K562 (cell line): ENCODE results near the gene S1PR1. TPM values are rescaled to one million over a fixed set of nuclear protein-coding genes. Genes with fewer than 3 reads are reported as not detected.

Experiments used
- ATAC-seq: fragments of 200-7000 bp; cut with Tn5 transposase; 3 replicates; pipeline ENCODE4 v1.9.1; 2020; ENCODE audit warnings: moderate library complexity
- BruUV-seq: library from RNA; stranded (reverse); fragments of 400-500 nt; replicated peaks from 2 replicates; lab custom pipeline; 2021; lab: Mats Ljungman, UMichigan
- CTCF ChIA-PET: fragments of 300-600 bp; formaldehyde crosslinking; extraction: SDS; loops from one replicate; lab custom pipeline; 2021; ENCODE audit warnings: low intra/inter-chr PET ratio; lab: Yijun Ruan, JAX
- POLR2A ChIA-PET: fragments of 300-600, 350-650 bp; sonication (Branson Sonifier 250); formaldehyde crosslinking; extraction: SDS; loops from one replicate; lab custom pipeline; 2021; ENCODE audit warnings: antibody characterized with exemption, inconsistent platforms; lab: Yijun Ruan, JAX
- DNase-seq, 4 experiments: peaks; one replicate each; pipeline versions ENCODE4 v3.0.0 to v3.0.0-alpha.2; 2011 to 2018; ENCODE audit warnings: low spot score in 3 of 4, mixed read lengths in 3 of 4; ENCODE audit errors: extremely low read depth in 1 of 4
- FAIRE-seq: peaks from 2 replicates; lab custom pipeline; 2011; peaks lifted over from hg19 to GRCh38; lab: Jason Lieb, UNC
- H2AFZ ChIP-seq: 2 replicates; pipeline ENCODE4 v1.6.0; 2011; ENCODE audit warnings: low read depth, low read length, control low read depth, inconsistent platforms
- H3K27ac ChIP-seq: fragments of 200-600 bp; 3 replicates; pipeline ENCODE4 v1.8.0; 2011; ENCODE audit warnings: low read depth, mild to moderate bottlenecking, control low read depth, inconsistent platforms, low read length, moderate library complexity, mixed read lengths; ENCODE audit errors: extremely low read depth
- H3K27me3 ChIP-seq, 2 experiments: fragments of 300-600 bp in 1 of 2; 2 replicates in 1 of 2; 3 replicates in 1 of 2; pipeline versions ENCODE4 v1.6.0 to v1.8.0; 2011; ENCODE audit warnings: inconsistent platforms in 2 of 2, low read length in 2 of 2, mild to moderate bottlenecking in 1 of 2, mixed read lengths in 1 of 2, moderate library complexity in 1 of 2; ENCODE audit not compliant: control insufficient read depth in 2 of 2, insufficient read depth in 2 of 2
- H3K36me3 ChIP-seq: fragments of 300-600 bp; 3 replicates; pipeline ENCODE4 v1.8.0; 2011; ENCODE audit warnings: mild to moderate bottlenecking, low read length, inconsistent platforms; ENCODE audit not compliant: control insufficient read depth, insufficient read depth
- H3K4me1 ChIP-seq, 2 experiments: fragments of 200-600 bp in 1 of 2; replicated peaks in 1 of 2; 2 replicates in 1 of 2; 3 replicates in 1 of 2; pipeline versions ENCODE4 v1.5.1 to v1.8.0; 2011; ENCODE audit warnings: inconsistent platforms in 2 of 2, low read length in 2 of 2, mild to moderate bottlenecking in 1 of 2, mixed read lengths in 1 of 2, moderate library complexity in 1 of 2; ENCODE audit not compliant: control insufficient read depth in 2 of 2, insufficient read depth in 2 of 2
- H3K4me2 ChIP-seq: 2 replicates; pipeline ENCODE4 v1.6.1; 2011; ENCODE audit warnings: low read length, control low read depth, inconsistent platforms, mixed read lengths; ENCODE audit not compliant: insufficient read depth
- H3K4me3 ChIP-seq: fragments of 200-600 bp; sonication (generic), shearing (Covaris generic); 2 replicates; pipeline ENCODE4 v1.5.1; 2016; ENCODE audit warnings: control low read depth, inconsistent platforms
- H3K79me2 ChIP-seq: fragments of 200-600 bp; 3 replicates; pipeline ENCODE4 v1.8.0; 2011; ENCODE audit warnings: low read length, inconsistent platforms; ENCODE audit not compliant: control insufficient read depth, insufficient read depth
- H3K9ac ChIP-seq, 2 experiments: 2 replicates each; pipeline versions ENCODE4 v1.6.0 to v1.6.1; 2011; ENCODE audit warnings: low read depth in 2 of 2, low read length in 2 of 2, control low read depth in 1 of 2, inconsistent platforms in 1 of 2, mild to moderate bottlenecking in 1 of 2, mixed read lengths in 1 of 2; ENCODE audit not compliant: insufficient read depth in 1 of 2
- H3K9me1 ChIP-seq: one replicate; pipeline ENCODE4 v1.6.0; 2011; ENCODE audit warnings: inconsistent platforms, mild to moderate bottlenecking, low read length, moderate library complexity; ENCODE audit not compliant: control insufficient read depth, insufficient read depth
- H3K9me3 ChIP-seq: replicated peaks from 2 replicates; pipeline ENCODE4 v1.5.1; 2011; ENCODE audit warnings: low read depth, low read length, inconsistent platforms; ENCODE audit not compliant: control insufficient read depth, insufficient read depth
- H4K20me1 ChIP-seq: replicated peaks from 2 replicates; pipeline ENCODE4 v1.6.1; 2011; ENCODE audit warnings: low read length, inconsistent platforms, mixed read lengths; ENCODE audit not compliant: control insufficient read depth, insufficient read depth
- CCNT2 ChIP-seq: IDR thresholded peaks from 2 replicates; pipeline ENCODE4 v1.6.1; 2011; ENCODE audit warnings: borderline replicate concordance, low read depth, mild to moderate bottlenecking, moderate library complexity, mixed read lengths, low read length; ENCODE audit not compliant: insufficient read length; ENCODE audit errors: extremely low read depth
- EGR1 ChIP-seq: fragments of 450-650 bp; conservative IDR thresholded peaks from 2 replicates; pipeline ENCODE4 v1.6.1; 2017; ENCODE audit warnings: mild to moderate bottlenecking
- EP400 ChIP-seq: fragments of 450-650 bp; IDR thresholded peaks from 2 replicates; pipeline ENCODE4 v1.6.1; 2017; ENCODE audit warnings: antibody characterized with exemption, mild to moderate bottlenecking, moderate library complexity
- FOSL1 ChIP-seq: fragments of 200-800 bp; sonication (Bioruptor generic); conservative IDR thresholded peaks from 2 replicates; pipeline ENCODE4 v1.6.1; 2016; ENCODE audit warnings: missing genetic modification characterization, missing compliant biosample characterization
- HNRNPK ChIP-seq: fragments of 200-400 bp; formaldehyde crosslinking; IDR thresholded peaks from one replicate; pipeline ENCODE4 v1.6.1; 2018; ENCODE audit warnings: mild to moderate bottlenecking, low read depth, low read length; ENCODE audit not compliant: poor library complexity, severe bottlenecking
- L3MBTL2 ChIP-seq: fragments of 450-650 bp; IDR thresholded peaks from 2 replicates; pipeline ENCODE4 v1.6.1; 2016; ENCODE audit warnings: mild to moderate bottlenecking, moderate library complexity
- MTA3 ChIP-seq: fragments of 450-650 bp; formaldehyde crosslinking; IDR thresholded peaks from 2 replicates; pipeline ENCODE4 v1.6.1; 2017; ENCODE audit warnings: mild to moderate bottlenecking, borderline replicate concordance
- NFE2L1 ChIP-seq: fragments of 450-650 bp; IDR thresholded peaks from 2 replicates; pipeline ENCODE4 v1.6.1; 2016; ENCODE audit warnings: missing genetic modification characterization, low read depth, mild to moderate bottlenecking, missing compliant biosample characterization, moderate library complexity, borderline replicate concordance
- NR2C1 ChIP-seq, 2 experiments: fragments of 450-650 bp; IDR thresholded peaks; 2 replicates each; pipeline ENCODE4 v1.6.1; 2017; ENCODE audit warnings: mild to moderate bottlenecking in 2 of 2, antibody characterized with exemption in 1 of 2, inconsistent platforms in 1 of 2, missing compliant biosample characterization in 1 of 2, missing genetic modification characterization in 1 of 2
- POLR3A ChIP-seq: IDR thresholded peaks from 2 replicates; pipeline ENCODE4 v1.6.1; 2011; ENCODE audit warnings: borderline replicate concordance, mild to moderate bottlenecking, moderate library complexity; ENCODE audit not compliant: insufficient read length, insufficient read depth; ENCODE audit errors: extremely low read depth
- ZNF766 ChIP-seq: fragments of 200-800 bp; sonication (Bioruptor generic); conservative IDR thresholded peaks from 2 replicates; pipeline ENCODE4 v1.6.1; 2016; ENCODE audit warnings: missing genetic modification characterization, missing compliant biosample characterization
- WGBS: fragments of 100-300 bp; shearing (Covaris generic); methylation state at CpG from one replicate; pipeline ENCODE4 v1.1.6; 2016; ENCODE audit warnings: low coverage, mixed read lengths; ENCODE audit not compliant: insufficient coverage; ENCODE audit errors: missing lambda C conversion rate; 5-methylcytosine and 5-hydroxymethylcytosine counted together
- in situ Hi-C: fragments of 300-500 bp; cut with MboI; formaldehyde crosslinking; loops from 4 replicates; pipeline ENCODE4 v1.15.0; 2018; ENCODE audit warnings: inconsistent platforms, mixed read lengths
- intact Hi-C: fragments of 100-400 bp; cut with micrococcal nuclease; formaldehyde crosslinking; loops from 2 replicates; pipeline ENCODE4 v1.14.2; 2022
- polyA plus RNA-seq, 8 experiments: library from polyadenylated mRNA; depleted of rRNA in 4 of 8; stranded (reverse) in 5 of 8; unstranded in 3 of 8; fragments of >200 nt; fragmentation: Nextera tagmentation in 2 of 8; fragmentation: Illumina TruSeq in 1 of 8; extraction: Ambion mirVana in 2 of 8; extraction: Trizol in 1 of 8; gene quantifications; 2 replicates each; pipeline versions ENCODE4 v1.2.1 to v1.2.3, GENCODE V29; 2011 to 2014; ENCODE audit warnings: inconsistent platforms in 1 of 8, missing spikeins in 1 of 8
- total RNA-seq, 7 experiments: library from RNA; depleted of rRNA in 6 of 7; stranded (reverse); fragments of >200 nt in 6 of 7; fragmentation: Illumina TruSeq in 2 of 7; extraction: Trizol in 2 of 7; gene quantifications; 2 replicates each; pipeline versions ENCODE4 v1.2.1 to v1.2.3, GENCODE V29; 2011 to 2021; ENCODE audit warnings: low replicate concordance in 1 of 7
- TF ChIP-seq, protein P1 (sequence below), 2 experiments: fragments of 150-350 bp in 1 of 2; IDR thresholded peaks; 2 replicates each; pipeline ENCODE4 v1.6.1; 2012 to 2016; ENCODE audit warnings: low read depth in 2 of 2, low read length in 2 of 2, mild to moderate bottlenecking in 1 of 2, moderate library complexity in 1 of 2

Gene S1PR1
- total and polyA plus RNA-seq, 9 of the 15 experiments (the other 6 are each of a cell fraction or from before 2014, with no cell fraction given), result 0.22 to 1.2 (median 0.43) TPM

- no peak for TF ChIP-seq EP400
- 0 out of 2 replicates have a peak, but pooled peaks have one; percentile 27 for TF ChIP-seq ZNF766 (CRISPR knock-in tag)
- TF ChIP-seq FOSL1, result 0 out of 2 replicates have a peak, but pooled peaks have one; percentile 8
- H3K4me2 ChIP-seq, result no peak overlapping the region
- no peak for FAIRE-seq
These were observed 37.2 kb upstream of the S1PR1 start for GRCh38 chr1:101199637-101199982.

GRCh38 chr1:101200513-101200912 lies 36.3 kb upstream of the S1PR1 start:
- ChIA-PET CTCF (no interaction called here), POLR2A (no interaction called here)
- H3K9me1 ChIP-seq, result no peaks in the 10 kb centered on the region
- H3K9me3 ChIP-seq, result no peaks in the 10 kb centered on the region
- no peaks in the 10 kb centered on the region; a peak in 3 of 5 replicates for H3K4me1 ChIP-seq
- in situ Hi-C loops, result no loop called here
- no peak overlapping the region for H3K9ac ChIP-seq
- H4K20me1 ChIP-seq, result no peaks in the 10 kb centered on the region
- ATAC-seq (0 out of 3 replicates have a peak, but pooled peaks have one; percentile 40), FAIRE-seq (no peak), DNase-seq (no peak)
- no peaks in the 10 kb centered on the region for H3K27me3 ChIP-seq
- 66% methylated on average over 2 of the region's 2 CpGs for WGBS
- no peak overlapping the region for H3K4me2 ChIP-seq
- no peak overlapping the region for H2AFZ ChIP-seq
- no peak overlapping the region for H3K4me3 ChIP-seq
- no TSS peak for BruUV-seq
- intact Hi-C loops, result no loop called here
- no peak overlapping the region for H3K27ac ChIP-seq
- H3K36me3 ChIP-seq, result no peaks in the 10 kb centered on the region
- H3K79me2 ChIP-seq, result no peaks in the 10 kb centered on the region
- TF ChIP-seq HNRNPK (no peak), L3MBTL2 (no peak), CCNT2 (no peak), NR2C1 (IDR thresholded peaks at IDR 0.05) (no peak), NR2C1 (tag; IDR thresholded peaks at IDR 0.05) (no peak), NFE2L1 (tag) (no peak), POLR3A (no peak), EGR1 (no peak), MTA3 (no peak)
- TF ChIP-seq, protein P1, sequence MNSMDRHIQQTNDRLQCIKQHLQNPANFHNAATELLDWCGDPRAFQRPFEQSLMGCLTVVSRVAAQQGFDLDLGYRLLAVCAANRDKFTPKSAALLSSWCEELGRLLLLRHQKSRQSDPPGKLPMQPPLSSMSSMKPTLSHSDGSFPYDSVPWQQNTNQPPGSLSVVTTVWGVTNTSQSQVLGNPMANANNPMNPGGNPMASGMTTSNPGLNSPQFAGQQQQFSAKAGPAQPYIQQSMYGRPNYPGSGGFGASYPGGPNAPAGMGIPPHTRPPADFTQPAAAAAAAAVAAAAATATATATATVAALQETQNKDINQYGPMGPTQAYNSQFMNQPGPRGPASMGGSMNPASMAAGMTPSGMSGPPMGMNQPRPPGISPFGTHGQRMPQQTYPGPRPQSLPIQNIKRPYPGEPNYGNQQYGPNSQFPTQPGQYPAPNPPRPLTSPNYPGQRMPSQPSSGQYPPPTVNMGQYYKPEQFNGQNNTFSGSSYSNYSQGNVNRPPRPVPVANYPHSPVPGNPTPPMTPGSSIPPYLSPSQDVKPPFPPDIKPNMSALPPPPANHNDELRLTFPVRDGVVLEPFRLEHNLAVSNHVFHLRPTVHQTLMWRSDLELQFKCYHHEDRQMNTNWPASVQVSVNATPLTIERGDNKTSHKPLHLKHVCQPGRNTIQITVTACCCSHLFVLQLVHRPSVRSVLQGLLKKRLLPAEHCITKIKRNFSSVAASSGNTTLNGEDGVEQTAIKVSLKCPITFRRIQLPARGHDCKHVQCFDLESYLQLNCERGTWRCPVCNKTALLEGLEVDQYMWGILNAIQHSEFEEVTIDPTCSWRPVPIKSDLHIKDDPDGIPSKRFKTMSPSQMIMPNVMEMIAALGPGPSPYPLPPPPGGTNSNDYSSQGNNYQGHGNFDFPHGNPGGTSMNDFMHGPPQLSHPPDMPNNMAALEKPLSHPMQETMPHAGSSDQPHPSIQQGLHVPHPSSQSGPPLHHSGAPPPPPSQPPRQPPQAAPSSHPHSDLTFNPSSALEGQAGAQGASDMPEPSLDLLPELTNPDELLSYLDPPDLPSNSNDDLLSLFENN (IDR thresholded peaks at IDR 0.05; ENCODE audit: low read depth in 2 of 2, low read length in 2 of 2), result no peak

More at GRCh38 chr1:101199637-101199982, 37.2 kb upstream of the S1PR1 start:
- POLR2A ChIA-PET, result interaction anchor here (0.8 to 1.2 kb wide), 2 partner anchors 9 to 261 kb away, joined by 3 to 4 read pairs; no protein-coding TSS in a partner anchor
- H3K36me3 ChIP-seq, result no peaks in the 10 kb centered on the region
- ATAC-seq (no peak), DNase-seq (no peak)
- CTCF ChIA-PET, result no interaction called here
- no peak overlapping the region for H3K4me3 ChIP-seq
- no peak overlapping the region for H3K9ac ChIP-seq
- no peaks in the 10 kb centered on the region for H3K9me1 ChIP-seq
- H3K9me3 ChIP-seq, result no peaks in the 10 kb centered on the region
- peak overlapping the region; percentile 57; the same call in 1 of the 3 replicates for H3K27ac ChIP-seq
- H3K4me1 ChIP-seq, result no peaks in the 10 kb centered on the region; a peak in 3 of 5 replicates
- H3K27me3 ChIP-seq, result no peaks in the 10 kb centered on the region
- peak overlapping the region; percentile 82; the same call in 1 of the 2 replicates for H2AFZ ChIP-seq
- 78% methylated on average over 1 of the region's 1 CpG for WGBS
- intact Hi-C loops (no loop called here), in situ Hi-C loops (no loop called here)
- H3K79me2 ChIP-seq, result no peaks in the 10 kb centered on the region
- H4K20me1 ChIP-seq, result no peaks in the 10 kb centered on the region
- no TSS peak for BruUV-seq
